CD4-positive, alpha-beta T cell (primary cell): ENCODE results near the gene SPRY1. TPM values are rescaled to one million over a fixed set of nuclear protein-coding genes. Genes with fewer than 3 reads are reported as not detected.
A peak's percentile ranks its signal among the peaks of the same experiment; 100 is the strongest.

Experiments
- ATAC-seq: fragments of 200-7000 bp; cut with Tn5 transposase; one replicate; pipeline ENCODE4 v1.10.0; 2022; ENCODE audit warnings: mild to moderate bottlenecking; ENCODE audit not compliant: poor library complexity
- CTCF ChIA-PET: fragments of 350-600 bp; sonication (Branson Sonifier 250); formaldehyde crosslinking; loops from one replicate; lab custom pipeline; 2021; ENCODE audit warnings: antibody characterized with exemption, inconsistent platforms; lab: Charles Lee
- POLR2A ChIA-PET: fragments of 350-600 bp; sonication (Branson Sonifier 250); formaldehyde crosslinking; loops from one replicate; lab custom pipeline; 2021; ENCODE audit warnings: antibody characterized with exemption, inconsistent platforms; lab: Charles Lee
- DNase-seq, 14 experiments: peaks; one replicate each; pipeline ENCODE4 v3.0.0-alpha.2; 2013 to 2020; ENCODE audit warnings: mixed read lengths in 2 of 14
- H3K27ac ChIP-seq, 2 donors: one replicate each; pipeline versions ENCODE4 v1.5.1 to v1.7.0; 2013; ENCODE audit warnings: low read length in 2 of 2, low read depth in 1 of 2, mild to moderate bottlenecking in 1 of 2
- H3K27me3 ChIP-seq, 2 experiments: 1 replicate in 1 of 2; 2 replicates in 1 of 2; pipeline versions ENCODE4 v1.6.1 to v1.7.0; 2013; ENCODE audit warnings: low read length in 2 of 2, control low read depth in 1 of 2, mild to moderate bottlenecking in 1 of 2, moderate library complexity in 1 of 2; ENCODE audit not compliant: insufficient read depth in 2 of 2, control insufficient read depth in 1 of 2
- H3K36me3 ChIP-seq: one replicate; pipeline ENCODE4 v1.6.1; 2013; ENCODE audit warnings: low read length, control low read depth; ENCODE audit not compliant: insufficient read depth
- H3K4me1 ChIP-seq: one replicate; pipeline ENCODE4 v1.6.1; 2013; ENCODE audit warnings: low read length, control low read depth; ENCODE audit not compliant: insufficient read depth
- H3K4me3 ChIP-seq: one replicate; pipeline ENCODE4 v1.5.1; 2013; ENCODE audit warnings: mild to moderate bottlenecking, low read length, moderate library complexity
- H3K9me3 ChIP-seq, 2 experiments: 1 replicate in 1 of 2; 2 replicates in 1 of 2; pipeline versions ENCODE4 v1.6.1 to v1.7.0; 2013; ENCODE audit warnings: low read length in 2 of 2, mild to moderate bottlenecking in 2 of 2, control low read depth in 1 of 2, moderate library complexity in 1 of 2; ENCODE audit not compliant: control insufficient read depth in 1 of 2, insufficient read depth in 1 of 2
- H3K27ac Mint-ChIP-seq: one replicate; pipeline ENCODE4 v1.8.0; 2020; ENCODE audit warnings: mixed read lengths
- H3K27me3 Mint-ChIP-seq: one replicate; pipeline ENCODE4 v1.8.0; 2021; ENCODE audit warnings: mixed read lengths
- H3K36me3 Mint-ChIP-seq: one replicate; pipeline ENCODE4 v1.8.0; 2021; ENCODE audit warnings: low read depth, mixed read lengths
- H3K4me1 Mint-ChIP-seq: one replicate; pipeline ENCODE4 v1.8.0; 2021; ENCODE audit warnings: low read depth, mixed read lengths
- H3K4me3 Mint-ChIP-seq: one replicate; pipeline ENCODE4 v1.8.0; 2020; ENCODE audit warnings: mild to moderate bottlenecking, mixed read lengths
- H3K9me3 Mint-ChIP-seq: one replicate; pipeline ENCODE4 v1.8.0; 2020; ENCODE audit warnings: mixed read lengths
- intact Hi-C, 2 experiments: fragments of 100-400 bp; cut with DNase I in 1 of 2; cut with micrococcal nuclease in 1 of 2; formaldehyde crosslinking; loops; one replicate each; pipeline versions ENCODE4 v1.15.1 to v1.9.0; 2023 to 2025; cut with DNase I, micrococcal nuclease
- total RNA-seq, 174 experiments: library from RNA in 2 of 174; stranded (reverse) in 2 of 174; gene quantifications; one replicate each; pipeline ENCODE4 v1.2.3 and lab custom pipeline; 2021 to 2026
- TF ChIP-seq, protein P1 (sequence below): fragments of 200-600 bp; IDR thresholded peaks from one replicate; pipeline ENCODE4 v1.8.0; 2022; ENCODE audit warnings: antibody characterized with exemption, mild to moderate bottlenecking

Gene SPRY1
- total RNA-seq, 2 experiments from 2014 or later, result 19.6 to 20.3 TPM

DNA sequence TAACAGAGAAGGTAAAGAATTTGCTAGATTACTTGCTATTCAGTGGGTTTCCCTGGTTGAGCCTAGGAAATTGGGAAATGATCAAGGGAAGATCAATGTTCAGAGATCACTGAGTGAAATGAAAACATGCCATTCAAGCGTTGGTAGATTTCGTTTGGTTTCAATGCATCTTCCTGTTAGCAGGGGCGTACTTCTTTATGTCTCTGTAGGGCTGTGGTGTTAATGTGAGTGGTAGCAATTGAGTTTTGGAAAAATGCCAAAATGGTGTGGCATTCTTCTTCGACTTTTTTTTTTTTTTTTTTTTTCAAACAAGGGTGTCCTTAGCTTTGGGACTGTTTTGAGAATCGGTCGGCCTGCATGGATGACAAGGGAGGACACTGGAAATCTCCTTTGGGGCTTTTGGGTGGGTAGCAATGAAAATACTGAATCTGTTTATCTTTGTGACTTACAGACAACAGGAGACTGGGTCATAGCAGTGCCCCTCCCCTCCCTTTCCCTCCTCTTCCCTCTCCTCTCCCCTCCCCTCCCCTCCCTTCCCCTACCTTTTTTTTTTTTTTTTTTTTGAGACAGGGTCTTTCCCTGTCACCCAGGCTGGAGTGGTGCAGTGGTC lies 50.4 kb downstream of the SPRY1 start:
- no peak for ATAC-seq
- POLR2A ChIA-PET, result no interaction called here
- TF ChIP-seq, protein P1, sequence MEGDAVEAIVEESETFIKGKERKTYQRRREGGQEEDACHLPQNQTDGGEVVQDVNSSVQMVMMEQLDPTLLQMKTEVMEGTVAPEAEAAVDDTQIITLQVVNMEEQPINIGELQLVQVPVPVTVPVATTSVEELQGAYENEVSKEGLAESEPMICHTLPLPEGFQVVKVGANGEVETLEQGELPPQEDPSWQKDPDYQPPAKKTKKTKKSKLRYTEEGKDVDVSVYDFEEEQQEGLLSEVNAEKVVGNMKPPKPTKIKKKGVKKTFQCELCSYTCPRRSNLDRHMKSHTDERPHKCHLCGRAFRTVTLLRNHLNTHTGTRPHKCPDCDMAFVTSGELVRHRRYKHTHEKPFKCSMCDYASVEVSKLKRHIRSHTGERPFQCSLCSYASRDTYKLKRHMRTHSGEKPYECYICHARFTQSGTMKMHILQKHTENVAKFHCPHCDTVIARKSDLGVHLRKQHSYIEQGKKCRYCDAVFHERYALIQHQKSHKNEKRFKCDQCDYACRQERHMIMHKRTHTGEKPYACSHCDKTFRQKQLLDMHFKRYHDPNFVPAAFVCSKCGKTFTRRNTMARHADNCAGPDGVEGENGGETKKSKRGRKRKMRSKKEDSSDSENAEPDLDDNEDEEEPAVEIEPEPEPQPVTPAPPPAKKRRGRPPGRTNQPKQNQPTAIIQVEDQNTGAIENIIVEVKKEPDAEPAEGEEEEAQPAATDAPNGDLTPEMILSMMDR, result no peak

DNA sequence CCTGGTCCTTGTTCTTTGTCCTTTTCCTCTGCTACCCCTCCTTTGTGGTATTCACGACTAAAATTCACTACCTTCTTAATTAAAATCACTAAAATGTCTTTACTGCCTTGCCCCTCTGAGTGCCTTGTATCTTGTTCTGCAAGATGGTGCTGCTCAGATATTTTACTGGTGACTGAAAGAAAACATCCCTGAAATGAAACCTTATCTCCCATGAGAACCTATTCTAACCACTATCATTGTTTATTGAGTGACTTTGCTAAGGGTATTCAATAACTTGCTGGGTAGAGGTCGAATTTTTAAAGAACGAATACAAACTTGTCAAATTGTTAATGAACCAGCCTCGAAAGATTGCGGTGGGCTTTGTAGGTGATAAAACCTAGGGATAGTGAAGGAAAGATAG lies 52.8 kb downstream of the SPRY1 start:
- DNase-seq (no peak), ATAC-seq (no peak)
- Mint-ChIP-seq H3K4me1 (peaks cover 9% of the 10 kb centered on the region), H3K4me3 (no peak overlapping the region), H3K27me3 (no peaks in the 10 kb centered on the region), H3K36me3 (no peaks in the 10 kb centered on the region), H3K27ac (no peak overlapping the region), H3K9me3 (no peaks in the 10 kb centered on the region)
- CTCF ChIA-PET, result no interaction called here
- no peaks in the 10 kb centered on the region for H3K36me3 ChIP-seq
- no peaks in the 10 kb centered on the region for H3K9me3 ChIP-seq
- TF ChIP-seq, protein P1, result no peak
- POLR2A ChIA-PET, result no interaction called here
- H3K27ac ChIP-seq, result no peak overlapping the region
- intact Hi-C loops, result no loop called here
- no peak overlapping the region for H3K4me3 ChIP-seq
- peaks cover 2% of the 10 kb centered on the region for H3K4me1 ChIP-seq
- no peaks in the 10 kb centered on the region for H3K27me3 ChIP-seq

More for the DNA sequence above, 50.4 kb downstream of the SPRY1 start:
- peaks cover 10% of the 10 kb centered on the region for H3K4me1 ChIP-seq
- H3K27ac ChIP-seq, result no peak overlapping the region
- Mint-ChIP-seq H3K4me1 (peaks cover 22% of the 10 kb centered on the region), H3K27ac (no peak overlapping the region), H3K9me3 (no peaks in the 10 kb centered on the region), H3K36me3 (no peaks in the 10 kb centered on the region), H3K4me3 (no peak overlapping the region), H3K27me3 (no peaks in the 10 kb centered on the region)
- intact Hi-C loops, result no loop called here
- no peak for DNase-seq
- H3K36me3 ChIP-seq, result no peaks in the 10 kb centered on the region
- H3K4me3 ChIP-seq, result no peak overlapping the region
- no peaks in the 10 kb centered on the region for H3K9me3 ChIP-seq
- CTCF ChIA-PET, result no interaction called here
- H3K27me3 ChIP-seq, result no peaks in the 10 kb centered on the region

DNA sequence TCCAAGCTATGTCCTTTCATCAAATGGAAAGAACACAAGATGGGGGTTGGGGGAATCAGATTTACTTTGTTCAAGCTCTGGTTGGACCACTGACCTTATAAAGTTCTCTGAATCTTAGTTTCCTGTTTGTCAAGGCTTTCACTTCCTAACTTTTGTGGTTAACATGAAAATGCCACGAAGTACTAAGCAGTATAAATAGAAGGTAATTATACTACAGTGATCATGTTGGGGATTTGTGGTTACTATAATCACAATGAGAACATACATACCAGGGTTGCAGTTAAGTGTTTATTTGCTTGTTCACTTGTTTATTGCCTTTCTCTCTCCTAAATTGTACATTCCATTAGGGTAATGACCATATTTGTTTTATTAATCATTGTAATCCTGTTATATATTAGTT lies 53.2 kb downstream of the SPRY1 start:
- DNase-seq, result peak in 2 of 14 experiments; percentile 5 to 14
- POLR2A ChIA-PET, result no interaction called here
- H3K9me3 ChIP-seq, result no peaks in the 10 kb centered on the region
- Mint-ChIP-seq H3K4me1 (peaks cover 7% of the 10 kb centered on the region), H3K4me3 (no peak overlapping the region), H3K27me3 (no peaks in the 10 kb centered on the region), H3K9me3 (no peaks in the 10 kb centered on the region), H3K36me3 (no peaks in the 10 kb centered on the region), H3K27ac (no peak overlapping the region)
- TF ChIP-seq, protein P1, result no peak
- H3K27me3 ChIP-seq, result no peaks in the 10 kb centered on the region
- H3K4me1 ChIP-seq, result no peaks in the 10 kb centered on the region
- intact Hi-C loops, result no loop called here
- H3K36me3 ChIP-seq, result no peaks in the 10 kb centered on the region
- CTCF ChIA-PET, result no interaction called here
- no peak overlapping the region for H3K27ac ChIP-seq
- no peak overlapping the region for H3K4me3 ChIP-seq
- no peak for ATAC-seq
